K562 (cell line): ENCODE results near the gene NLK.

Source experiments
- CREM ChIP-seq: IDR thresholded peaks from 2 replicates; pipeline ENCODE4 v1.6.1; 2014; ENCODE audit warnings: antibody characterized with exemption, low read depth
- POLR2A ChIP-seq: fragments of 450-650 bp; conservative IDR thresholded peaks from 2 replicates; pipeline ENCODE4 v1.6.1; 2016
- SMARCA5 ChIP-seq: fragments of 450-650 bp; IDR thresholded peaks from 2 replicates; pipeline ENCODE4 v1.6.1; 2016
- YY1 ChIP-seq, 3 experiments: IDR thresholded peaks; 2 replicates each; pipeline ENCODE4 v1.6.1; 2011; ENCODE audit warnings: low read length in 2 of 3, mild to moderate bottlenecking in 2 of 3, moderate library complexity in 2 of 3, borderline replicate concordance in 1 of 3, control low read depth in 1 of 3, low read depth in 1 of 3; ENCODE audit not compliant: insufficient read depth in 3 of 3, insufficient replicate concordance in 2 of 3, control insufficient read depth in 1 of 3, insufficient read length in 1 of 3; ENCODE audit errors: extremely low read depth in 1 of 3
- ZNF431 ChIP-seq: sonication (generic); formaldehyde crosslinking; IDR thresholded peaks from 2 replicates; pipeline ENCODE4 v1.8.0; 2022; ENCODE audit warnings: mild to moderate bottlenecking, missing genetic modification reagents
- TF ChIP-seq, protein P1 (sequence below): IDR thresholded peaks from 2 replicates; pipeline ENCODE4 v1.6.1; 2014; ENCODE audit warnings: antibody characterized with exemption
- TF ChIP-seq, protein P2 (sequence below): fragments of 250-450 bp; sonication (Bioruptor Pico); IDR thresholded peaks from 2 replicates; pipeline ENCODE4 v1.8.0; 2022; ENCODE audit warnings: moderate library complexity, mild to moderate bottlenecking, inconsistent platforms
- TF ChIP-seq, protein P3 (sequence below): fragments of 250-450 bp; sonication (Bioruptor Pico); IDR thresholded peaks from 2 replicates; pipeline ENCODE4 v1.8.0; 2021; ENCODE audit warnings: borderline replicate concordance, mild to moderate bottlenecking, moderate library complexity; ENCODE audit not compliant: poor library complexity, severe bottlenecking

DNA sequence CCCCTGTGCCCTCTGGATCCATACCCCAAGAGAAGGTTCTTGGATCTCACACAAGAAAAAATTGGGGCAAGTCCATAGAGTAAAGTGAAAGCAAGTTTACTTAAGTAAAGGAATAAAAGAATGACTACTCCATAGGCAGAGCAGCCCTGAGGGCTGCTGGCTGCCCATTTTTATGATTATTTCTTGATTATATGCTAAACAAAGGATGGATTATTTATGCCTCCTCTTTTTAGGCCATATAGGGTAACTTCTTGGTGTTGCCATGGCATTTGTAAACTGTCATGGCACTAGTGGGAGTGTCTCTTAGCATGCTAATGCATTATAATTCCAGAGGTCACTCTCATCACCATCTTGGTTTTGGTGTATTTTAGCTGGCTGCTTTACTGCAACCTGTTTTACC is 70.8 kb downstream of the NLK start:
- TF ChIP-seq CREM (no peak), YY1 (IDR thresholded peaks at IDR 0.05; ENCODE audit: borderline replicate concordance in 1 of 3, control insufficient read depth in 1 of 3, extremely low read depth in 1 of 3, insufficient read depth in 3 of 3, insufficient read length in 1 of 3, insufficient replicate concordance in 2 of 3, low read depth in 1 of 3, low read length in 2 of 3) (no peak), SMARCA5 (no peak), ZNF431 (CRISPR knock-in tag) (no peak), POLR2A (no peak)
- TF ChIP-seq, protein P1, sequence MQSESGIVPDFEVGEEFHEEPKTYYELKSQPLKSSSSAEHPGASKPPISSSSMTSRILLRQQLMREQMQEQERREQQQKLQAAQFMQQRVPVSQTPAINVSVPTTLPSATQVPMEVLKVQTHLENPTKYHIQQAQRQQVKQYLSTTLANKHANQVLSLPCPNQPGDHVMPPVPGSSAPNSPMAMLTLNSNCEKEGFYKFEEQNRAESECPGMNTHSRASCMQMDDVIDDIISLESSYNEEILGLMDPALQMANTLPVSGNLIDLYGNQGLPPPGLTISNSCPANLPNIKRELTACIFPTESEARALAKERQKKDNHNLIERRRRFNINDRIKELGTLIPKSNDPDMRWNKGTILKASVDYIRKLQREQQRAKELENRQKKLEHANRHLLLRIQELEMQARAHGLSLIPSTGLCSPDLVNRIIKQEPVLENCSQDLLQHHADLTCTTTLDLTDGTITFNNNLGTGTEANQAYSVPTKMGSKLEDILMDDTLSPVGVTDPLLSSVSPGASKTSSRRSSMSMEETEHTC: no peak
- TF ChIP-seq, protein P2, sequence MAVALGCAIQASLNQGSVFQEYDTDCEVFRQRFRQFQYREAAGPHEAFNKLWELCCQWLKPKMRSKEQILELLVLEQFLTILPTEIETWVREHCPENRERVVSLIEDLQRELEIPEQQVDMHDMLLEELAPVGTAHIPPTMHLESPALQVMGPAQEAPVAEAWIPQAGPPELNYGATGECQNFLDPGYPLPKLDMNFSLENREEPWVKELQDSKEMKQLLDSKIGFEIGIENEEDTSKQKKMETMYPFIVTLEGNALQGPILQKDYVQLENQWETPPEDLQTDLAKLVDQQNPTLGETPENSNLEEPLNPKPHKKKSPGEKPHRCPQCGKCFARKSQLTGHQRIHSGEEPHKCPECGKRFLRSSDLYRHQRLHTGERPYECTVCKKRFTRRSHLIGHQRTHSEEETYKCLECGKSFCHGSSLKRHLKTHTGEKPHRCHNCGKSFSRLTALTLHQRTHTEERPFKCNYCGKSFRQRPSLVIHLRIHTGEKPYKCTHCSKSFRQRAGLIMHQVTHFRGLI: no peak
- TF ChIP-seq, protein P3, sequence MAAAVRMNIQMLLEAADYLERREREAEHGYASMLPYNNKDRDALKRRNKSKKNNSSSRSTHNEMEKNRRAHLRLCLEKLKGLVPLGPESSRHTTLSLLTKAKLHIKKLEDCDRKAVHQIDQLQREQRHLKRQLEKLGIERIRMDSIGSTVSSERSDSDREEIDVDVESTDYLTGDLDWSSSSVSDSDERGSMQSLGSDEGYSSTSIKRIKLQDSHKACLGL (CRISPR knock-in tag): no peak
